KOPT-K1 (cell line): ENCODE measurements around the gene TNF.

Experiments used
- H3K27ac ChIP-seq: fragments of 200-600 bp; sonication (generic); 2 replicates; pipeline ENCODE4 v1.5.1; 2016; ENCODE audit warnings: antibody characterized with exemption, mild to moderate bottlenecking, low read depth, low read length; ENCODE audit not compliant: poor library complexity, severe bottlenecking
- H3K36me3 ChIP-seq: fragments of 200-600 bp; sonication (generic); 2 replicates; pipeline ENCODE4 v1.5.1; 2017; ENCODE audit warnings: antibody characterized with exemption, mild to moderate bottlenecking, low read length, moderate library complexity; ENCODE audit not compliant: insufficient read depth
- H3K9me3 ChIP-seq: fragments of 200-600 bp; sonication (generic); 2 replicates; pipeline ENCODE4 v1.5.1; 2017; ENCODE audit warnings: antibody characterized with exemption, low read length, mild to moderate bottlenecking; ENCODE audit not compliant: insufficient read depth, poor library complexity, severe bottlenecking

Gene TNF

DNA sequence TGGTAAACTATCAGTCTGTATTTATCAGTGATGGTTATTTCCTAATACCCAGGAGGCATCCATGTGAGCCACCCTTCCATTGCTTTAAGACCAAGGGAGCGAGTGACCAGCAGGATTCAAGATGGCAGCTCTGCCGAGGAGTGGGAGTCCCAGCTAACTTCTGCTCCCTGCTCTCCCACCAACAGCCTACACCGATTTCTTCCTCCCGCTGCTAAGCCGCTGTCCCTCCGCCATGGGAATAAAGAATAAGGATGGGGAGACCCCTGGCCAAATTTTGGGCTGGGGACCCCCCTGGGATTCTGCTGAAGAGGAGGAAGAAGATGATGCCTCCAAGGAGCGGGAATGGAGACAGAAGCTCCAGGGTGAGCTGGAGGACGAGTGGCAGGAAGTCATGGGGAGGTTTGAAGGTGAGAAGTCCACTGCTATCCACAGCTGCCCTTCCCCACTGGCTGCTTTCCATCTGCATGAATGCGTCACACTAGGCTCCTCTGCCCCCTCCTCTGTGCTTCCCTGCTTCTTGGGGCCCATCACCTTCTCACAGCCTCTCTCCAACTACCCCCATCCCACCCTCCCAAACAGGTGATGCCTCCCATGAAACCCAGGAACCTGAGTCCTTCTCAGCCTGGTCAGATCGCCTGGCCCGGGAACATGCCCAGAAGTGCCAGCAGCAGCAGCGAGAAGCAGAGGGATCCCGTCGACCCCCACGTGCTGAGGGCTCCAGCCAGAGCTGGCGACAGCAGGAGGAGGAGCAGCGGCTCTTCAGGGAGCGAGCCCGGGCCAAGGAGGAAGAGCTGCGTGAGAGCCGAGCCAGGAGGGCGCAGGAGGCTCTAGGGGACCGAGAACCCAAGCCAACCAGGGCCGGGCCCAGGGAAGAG, 17.7 kb upstream of the TNF start:
- peak overlapping the region; percentile 74 for H3K27ac ChIP-seq
- H3K36me3 ChIP-seq, result peaks cover 36% of the 10 kb centered on the region
- no peaks in the 10 kb centered on the region for H3K9me3 ChIP-seq

DNA sequence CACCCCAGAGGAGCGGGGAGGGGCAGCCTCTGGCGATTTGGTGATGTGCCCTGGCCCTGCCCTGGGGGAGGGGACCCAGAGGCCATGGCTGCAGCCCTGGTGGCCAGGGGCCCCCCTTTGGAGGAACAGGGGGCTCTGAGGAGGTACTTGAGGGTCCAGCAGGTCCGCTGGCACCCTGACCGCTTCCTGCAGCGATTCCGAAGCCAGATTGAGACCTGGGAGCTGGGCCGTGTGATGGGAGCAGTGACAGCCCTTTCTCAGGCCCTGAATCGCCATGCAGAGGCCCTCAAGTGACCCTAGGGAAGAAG, 17.1 kb upstream of the TNF start:
- H3K36me3 ChIP-seq, result peaks cover 34% of the 10 kb centered on the region
- peak overlapping the region; percentile 74 for H3K27ac ChIP-seq
- H3K9me3 ChIP-seq, result no peaks in the 10 kb centered on the region

- Histone ChIP-seq H3K9me3 (no peaks in the 10 kb centered on the region), H3K27ac (peak overlapping the region; percentile 74), H3K36me3 (peaks cover 34% of the 10 kb centered on the region)
Measured at GRCh38 chr6:31558631-31559500, 16.5 kb upstream of the TNF start.

DNA sequence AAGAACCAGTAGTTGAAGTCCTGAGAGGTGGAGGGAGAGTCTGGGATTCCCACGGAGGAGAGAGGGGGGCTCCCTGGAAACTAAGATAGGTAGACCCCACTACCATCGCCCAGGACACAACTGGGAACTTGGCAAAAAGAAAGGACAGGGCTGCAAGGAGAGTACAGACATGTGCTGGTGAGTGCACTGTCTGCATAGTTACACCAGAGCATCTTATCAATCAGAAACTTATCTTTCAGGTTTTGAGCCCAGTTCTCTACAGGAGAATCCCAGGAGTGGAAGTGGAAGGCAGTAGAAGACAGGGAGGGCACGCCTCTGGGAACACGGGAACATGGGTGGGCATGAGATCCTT, 15.8 kb upstream of the TNF start:
- H3K27ac ChIP-seq, result peak overlapping the region; percentile 74
- H3K9me3 ChIP-seq, result no peaks in the 10 kb centered on the region
- peaks cover 28% of the 10 kb centered on the region for H3K36me3 ChIP-seq

- H3K36me3 ChIP-seq, result peaks cover 24% of the 10 kb centered on the region
- no peaks in the 10 kb centered on the region for H3K9me3 ChIP-seq
- H3K27ac ChIP-seq, result peak overlapping the region; percentile 74
Measured at GRCh38 chr6:31559958-31560696, 15.2 kb upstream of the TNF start.

DNA sequence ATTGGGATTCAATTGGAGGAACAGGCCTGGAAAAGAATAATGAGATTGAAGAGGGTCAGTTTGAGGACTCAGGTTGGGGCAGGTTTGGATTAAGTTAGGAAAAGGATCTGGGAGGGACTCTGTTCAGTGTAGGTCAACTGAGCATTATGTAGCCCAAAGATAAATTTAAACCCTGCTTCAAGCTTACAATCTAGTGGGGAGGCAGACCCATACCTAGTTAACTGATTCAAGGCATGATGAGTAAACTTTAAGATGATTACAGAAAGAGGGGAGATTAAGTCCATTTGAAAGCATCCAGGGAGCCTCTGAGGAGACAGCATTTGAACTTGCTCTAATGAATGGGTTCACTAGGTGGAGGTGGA, 14.7 kb upstream of the TNF start:
- Histone ChIP-seq H3K36me3 (peaks cover 24% of the 10 kb centered on the region), H3K27ac (peak overlapping the region; percentile 74), H3K9me3 (no peaks in the 10 kb centered on the region)

- H3K9me3 ChIP-seq, result no peaks in the 10 kb centered on the region
- no peaks in the 10 kb centered on the region for H3K36me3 ChIP-seq
- H3K27ac ChIP-seq, result peak overlapping the region; percentile 50
Measured at GRCh38 chr6:31567531-31568370, 7.6 kb upstream of the TNF start.

DNA sequence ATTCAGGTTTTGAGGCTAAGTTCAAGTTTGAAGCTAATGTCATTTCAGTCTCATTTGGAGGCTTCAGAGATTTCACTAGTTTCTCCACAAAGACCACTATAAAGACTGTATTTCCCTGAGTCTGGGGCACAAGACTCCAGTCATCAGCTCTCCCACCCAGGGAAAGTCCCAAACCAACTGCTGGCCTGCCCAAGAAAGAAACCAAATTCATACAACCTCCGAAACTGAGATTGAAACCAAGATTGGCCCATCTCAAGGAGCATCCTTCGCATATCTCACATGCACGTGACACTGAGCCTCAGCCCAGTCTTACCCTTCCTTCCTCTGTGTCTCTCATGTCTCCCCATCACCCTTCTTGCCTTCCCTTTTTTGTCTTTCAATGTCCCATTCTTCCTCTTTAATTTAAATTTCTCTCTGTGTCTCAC, 6.8 kb upstream of the TNF start:
- H3K36me3 ChIP-seq, result no peaks in the 10 kb centered on the region
- no peaks in the 10 kb centered on the region for H3K9me3 ChIP-seq
- peak overlapping the region; percentile 50 for H3K27ac ChIP-seq

GRCh38 chr6:31569861-31570536, 5.4 kb upstream of the TNF start:
- Histone ChIP-seq H3K36me3 (no peaks in the 10 kb centered on the region), H3K9me3 (no peaks in the 10 kb centered on the region), H3K27ac (peak overlapping the region; percentile 12)

DNA sequence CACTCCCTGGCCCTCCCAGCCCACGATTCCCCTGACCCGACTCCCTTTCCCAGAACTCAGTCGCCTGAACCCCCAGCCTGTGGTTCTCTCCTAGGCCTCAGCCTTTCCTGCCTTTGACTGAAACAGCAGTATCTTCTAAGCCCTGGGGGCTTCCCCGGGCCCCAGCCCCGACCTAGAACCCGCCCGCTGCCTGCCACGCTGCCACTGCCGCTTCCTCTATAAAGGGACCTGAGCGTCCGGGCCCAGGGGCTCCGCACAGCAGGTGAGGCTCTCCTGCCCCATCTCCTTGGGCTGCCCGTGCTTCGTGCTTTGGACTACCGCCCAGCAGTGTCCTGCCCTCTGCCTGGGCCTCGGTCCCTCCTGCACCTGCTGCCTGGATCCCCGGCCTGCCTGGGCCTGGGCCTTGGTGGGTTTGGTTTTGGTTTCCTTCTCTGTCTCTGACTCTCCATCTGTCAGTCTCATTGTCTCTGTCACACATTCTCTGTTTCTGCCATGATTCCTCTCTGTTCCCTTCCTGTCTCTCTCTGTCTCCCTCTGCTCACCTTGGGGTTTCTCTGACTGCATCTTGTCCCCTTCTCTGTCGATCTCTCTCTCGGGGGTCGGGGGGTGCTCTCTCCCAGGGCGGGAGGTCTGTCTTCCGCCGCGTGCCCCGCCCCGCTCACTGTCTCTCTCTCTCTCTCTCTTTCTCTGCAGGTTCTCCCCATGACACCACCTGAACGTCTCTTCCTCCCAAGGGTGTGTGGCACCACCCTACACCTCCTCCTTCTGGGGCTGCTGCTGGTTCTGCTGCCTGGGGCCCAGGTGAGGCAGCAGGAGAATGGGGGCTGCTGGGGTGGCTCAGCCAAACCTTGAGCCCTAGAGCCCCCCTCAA, 3.1 kb upstream of the TNF start, which contains the start of gene LTA:
Gene LTA (plus strand): TSS at position 249 of the 871 bp plus-strand sequence. CDS start 454 bp downstream, at position 703.
- Histone ChIP-seq H3K36me3 (peaks cover 9% of the 10 kb centered on the region; the same call in 1 of the 2 replicates), H3K9me3 (no peaks in the 10 kb centered on the region), H3K27ac (peak within 1 kb of the TSS; percentile 94)

- Histone ChIP-seq H3K9me3 (no peaks in the 10 kb centered on the region), H3K36me3 (peaks cover 21% of the 10 kb centered on the region; the same call in 1 of the 2 replicates), H3K27ac (peak overlapping the region; percentile 94)
Measured at GRCh38 chr6:31573239-31574105, 1.9 kb upstream of the TNF start.
